ENCODE results near the gene MAD1L1.
A peak's percentile ranks its signal among the peaks of the same experiment; 100 is the strongest.
"Not testable (repeated sequence)": the region's sequence is repeated elsewhere in the genome, so short reads cannot be mapped to it uniquely, and the experiment has no call there.

MAD1L1 gene

DNA sequence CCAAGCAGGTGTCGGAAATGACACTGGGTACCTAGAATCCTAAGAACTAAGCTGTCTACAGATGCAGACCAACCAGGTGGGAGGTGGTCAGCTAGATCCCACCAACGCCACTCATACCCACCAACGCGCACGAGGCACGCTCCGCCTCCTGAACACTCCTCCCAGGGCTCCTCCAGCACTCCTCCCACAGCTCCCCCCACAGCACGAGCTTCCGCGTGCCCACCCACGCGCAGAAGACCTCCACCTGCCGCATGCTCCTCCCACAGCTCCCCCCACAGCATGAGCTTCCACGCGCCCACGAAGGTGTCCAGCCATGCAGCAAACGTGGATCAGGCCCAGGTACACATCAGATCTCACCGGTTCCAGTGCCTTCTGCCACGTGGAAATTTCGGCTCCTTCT, 196.0 kb downstream of the MAD1L1 start:
- Mint-ChIP-seq H3K36me3 (ENCODE audit: low read depth) (peaks cover 31% of the 10 kb centered on the region), H3K4me3 (no peak overlapping the region), H3K27ac (peak overlapping the region; percentile 43), H3K9me3 (peaks cover under 1% of the 10 kb centered on the region), H3K27me3 (ENCODE audit: low read depth, poor library complexity) (peaks cover 6% of the 10 kb centered on the region), H3K4me1 (peaks cover 61% of the 10 kb centered on the region)
- TF ChIP-seq, protein P1, sequence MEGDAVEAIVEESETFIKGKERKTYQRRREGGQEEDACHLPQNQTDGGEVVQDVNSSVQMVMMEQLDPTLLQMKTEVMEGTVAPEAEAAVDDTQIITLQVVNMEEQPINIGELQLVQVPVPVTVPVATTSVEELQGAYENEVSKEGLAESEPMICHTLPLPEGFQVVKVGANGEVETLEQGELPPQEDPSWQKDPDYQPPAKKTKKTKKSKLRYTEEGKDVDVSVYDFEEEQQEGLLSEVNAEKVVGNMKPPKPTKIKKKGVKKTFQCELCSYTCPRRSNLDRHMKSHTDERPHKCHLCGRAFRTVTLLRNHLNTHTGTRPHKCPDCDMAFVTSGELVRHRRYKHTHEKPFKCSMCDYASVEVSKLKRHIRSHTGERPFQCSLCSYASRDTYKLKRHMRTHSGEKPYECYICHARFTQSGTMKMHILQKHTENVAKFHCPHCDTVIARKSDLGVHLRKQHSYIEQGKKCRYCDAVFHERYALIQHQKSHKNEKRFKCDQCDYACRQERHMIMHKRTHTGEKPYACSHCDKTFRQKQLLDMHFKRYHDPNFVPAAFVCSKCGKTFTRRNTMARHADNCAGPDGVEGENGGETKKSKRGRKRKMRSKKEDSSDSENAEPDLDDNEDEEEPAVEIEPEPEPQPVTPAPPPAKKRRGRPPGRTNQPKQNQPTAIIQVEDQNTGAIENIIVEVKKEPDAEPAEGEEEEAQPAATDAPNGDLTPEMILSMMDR (IDR thresholded peaks at IDR 0.05) = no peak
- DNase-seq = no peak

DNA sequence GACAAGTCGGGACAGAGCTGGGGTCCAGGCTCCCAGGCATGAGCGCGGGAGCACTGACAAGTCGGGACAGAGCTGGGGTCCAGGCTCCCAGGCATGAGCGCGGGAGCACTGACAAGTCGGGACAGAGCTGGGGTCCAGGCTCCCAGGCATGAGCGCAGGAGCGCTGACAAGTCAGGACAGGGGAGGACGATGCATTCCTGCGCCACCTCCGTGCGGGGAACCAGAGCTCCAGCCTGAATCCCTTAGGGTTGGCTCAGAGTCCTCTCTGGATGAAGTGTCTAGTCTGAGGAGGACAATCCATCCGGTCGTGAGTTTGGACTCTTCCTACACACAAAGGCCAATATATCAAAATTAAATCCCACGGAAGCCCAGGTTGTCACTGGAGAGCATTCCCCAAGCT, 196.5 kb downstream of the MAD1L1 start:
- DNase-seq, H3K4me3 Mint-ChIP-seq, H3K27ac Mint-ChIP-seq: not testable (repeated sequence)

DNA sequence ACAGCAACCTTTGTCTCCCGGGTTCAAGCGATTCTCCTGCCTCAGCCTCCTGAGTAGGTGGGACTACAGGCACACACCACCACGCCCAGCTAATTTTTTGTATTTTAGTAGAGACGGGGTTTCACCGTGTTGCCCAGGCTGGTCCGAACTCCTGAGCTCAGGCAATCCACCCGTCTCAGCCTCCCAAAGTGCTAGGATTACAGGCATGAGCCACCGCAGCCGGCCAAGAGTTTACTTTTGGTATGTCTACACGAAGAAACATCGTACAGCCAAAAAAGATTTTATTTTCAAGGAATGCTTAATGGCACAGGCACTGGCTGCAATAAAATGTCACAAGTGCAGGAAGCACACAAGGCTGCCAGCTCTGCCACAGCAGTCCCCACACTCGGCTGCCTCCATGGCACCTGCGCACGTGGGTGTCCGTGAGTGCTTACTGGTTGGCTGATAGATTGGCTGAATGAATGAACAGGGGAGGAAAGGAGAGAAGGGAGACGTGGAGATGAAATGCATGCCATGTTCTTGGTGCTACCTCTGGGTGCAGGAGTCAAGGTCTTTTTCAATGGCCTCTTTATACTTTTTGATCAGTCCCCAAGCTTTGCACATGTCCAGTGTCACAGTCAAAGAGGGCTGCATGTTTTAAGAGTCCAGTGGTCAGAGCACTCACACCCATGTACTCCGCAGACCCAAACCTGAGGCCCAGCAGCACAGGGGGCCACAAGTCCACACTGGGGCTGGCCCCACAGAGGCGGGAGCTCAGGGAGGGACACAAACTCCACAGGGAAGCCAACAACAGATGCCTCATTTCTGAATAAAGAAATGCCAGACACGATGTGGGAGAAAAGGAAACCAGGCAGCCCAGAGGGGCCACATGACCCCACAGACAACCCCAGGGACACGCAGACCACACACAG, 198.2 kb downstream of the MAD1L1 start:
- peak overlapping the region; percentile 36 for H3K27ac Mint-ChIP-seq
- peaks cover 2% of the 10 kb centered on the region for H3K27me3 Mint-ChIP-seq (ENCODE audit: low read depth, poor library complexity)

More for the DNA sequence above, 196.5 kb downstream of the MAD1L1 start:
- peaks cover 61% of the 10 kb centered on the region for H3K4me1 Mint-ChIP-seq
- H3K27me3 Mint-ChIP-seq (ENCODE audit: low read depth, poor library complexity); H3K9me3 Mint-ChIP-seq: not testable (repeated sequence)
- peaks cover 25% of the 10 kb centered on the region for H3K36me3 Mint-ChIP-seq (ENCODE audit: low read depth)

DNA sequence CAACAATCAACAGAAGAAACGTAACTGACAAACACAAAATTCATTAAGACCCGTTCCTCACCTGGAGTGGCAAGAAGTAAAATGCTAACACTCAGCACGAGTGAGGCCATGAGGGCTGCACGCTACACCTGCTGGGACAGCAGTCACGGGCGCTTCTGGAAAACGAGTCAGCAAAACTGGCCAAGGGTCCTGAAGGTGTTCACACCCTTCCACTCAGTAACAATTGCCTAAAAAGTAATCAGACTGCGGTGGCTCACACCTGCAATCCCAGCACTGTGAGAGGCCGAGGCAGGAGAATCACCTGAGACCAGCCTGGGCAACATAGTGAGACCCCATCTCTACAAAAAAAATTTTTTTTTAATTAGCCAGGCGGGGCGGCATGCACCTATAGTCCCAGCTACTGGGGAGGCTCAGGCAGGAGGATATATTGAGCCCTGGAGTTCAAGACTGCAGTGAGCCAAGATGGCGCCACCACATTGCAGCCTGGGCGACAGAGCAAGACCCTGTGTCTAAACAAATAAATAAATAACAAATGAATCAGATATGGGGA, 199.1 kb downstream of the MAD1L1 start:
- no peak for DNase-seq
- peaks cover 54% of the 10 kb centered on the region for H3K4me1 Mint-ChIP-seq
- peaks cover 23% of the 10 kb centered on the region for H3K36me3 Mint-ChIP-seq (ENCODE audit: low read depth)
- H3K27me3 Mint-ChIP-seq (ENCODE audit: low read depth, poor library complexity) = peaks cover 2% of the 10 kb centered on the region
- H3K4me3 Mint-ChIP-seq = no peak overlapping the region
- peaks cover 7% of the 10 kb centered on the region for H3K9me3 Mint-ChIP-seq
- H3K27ac Mint-ChIP-seq = peak overlapping the region; percentile 38
- TF ChIP-seq, protein P1 (IDR thresholded peaks at IDR 0.05) = no peak

More for the DNA sequence above, 198.2 kb downstream of the MAD1L1 start:
- TF ChIP-seq, protein P1 (IDR thresholded peaks at IDR 0.05) = no peak
- Mint-ChIP-seq H3K4me3 (no peak overlapping the region), H3K4me1 (peaks cover 61% of the 10 kb centered on the region), H3K9me3 (no peaks in the 10 kb centered on the region), H3K36me3 (ENCODE audit: low read depth) (peaks cover 21% of the 10 kb centered on the region)
- no peak for DNase-seq

DNA sequence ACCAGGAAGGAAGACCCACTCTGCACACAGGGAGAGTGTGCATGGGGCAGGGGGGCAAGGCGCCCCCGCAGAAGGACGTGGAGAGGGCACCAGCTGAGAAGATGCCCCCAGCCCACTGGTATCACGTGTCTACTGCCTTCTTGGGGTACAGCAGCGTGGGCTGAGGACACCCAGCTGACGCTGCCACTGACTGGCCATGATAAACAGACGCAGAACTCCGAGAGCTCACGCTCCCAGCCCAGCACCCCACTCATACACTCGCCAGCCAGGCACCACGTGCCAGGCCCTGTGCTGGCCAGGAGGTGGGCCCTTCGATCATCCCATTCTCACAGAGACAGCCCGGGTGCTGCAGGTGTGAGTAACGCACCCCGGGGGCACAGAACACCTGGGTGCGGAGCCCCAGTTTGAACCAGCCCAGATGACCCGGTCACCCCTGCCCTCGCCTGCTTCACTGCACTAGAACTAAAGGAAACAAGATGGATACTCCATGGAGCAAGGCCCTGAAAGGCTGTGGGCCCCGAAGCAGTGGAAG, 199.8 kb downstream of the MAD1L1 start:
- H3K4me3 Mint-ChIP-seq = no peak overlapping the region

More for the DNA sequence above, 199.8 kb downstream of the MAD1L1 start:
- peaks cover 29% of the 10 kb centered on the region for H3K36me3 Mint-ChIP-seq (ENCODE audit: low read depth)
- peak overlapping the region; percentile 38 for H3K27ac Mint-ChIP-seq
- peaks cover 49% of the 10 kb centered on the region for H3K4me1 Mint-ChIP-seq
- TF ChIP-seq, protein P1 (IDR thresholded peaks at IDR 0.05) = no peak
- DNase-seq = no peak
- H3K27me3 Mint-ChIP-seq (ENCODE audit: low read depth, poor library complexity) = peaks cover 2% of the 10 kb centered on the region
- peaks cover 14% of the 10 kb centered on the region for H3K9me3 Mint-ChIP-seq

All from nephron progenitor cell (in vitro differentiated cells).